Caco-2 (cell line): Measurements from ENCODE around the gene ZNF79. TPM values are rescaled to one million over a fixed set of nuclear protein-coding genes. Genes with fewer than 3 reads are reported as not detected.

Source experiments
- Bru-seq: library from RNA; stranded (reverse); fragments of 400-500 nt; gene quantifications from one replicate; lab custom pipeline; 2021; lab: Mats Ljungman, UMichigan
- BruChase-seq, 2 experiments: library from RNA; stranded (reverse); fragments of 400-500 nt; gene quantifications; one replicate each; lab custom pipeline; 2021; lab: Mats Ljungman, UMichigan
- BruUV-seq: library from RNA; stranded (reverse); fragments of 400-500 nt; replicated peaks from 2 replicates; lab custom pipeline; 2021; lab: Mats Ljungman, UMichigan
- CTCF ChIA-PET: fragments of 300-600 bp; sonication (Branson Sonifier 250); formaldehyde crosslinking; loops from one replicate; lab custom pipeline; 2022; ENCODE audit warnings: antibody characterized with exemption; lab: Charles Lee
- POLR2A ChIA-PET: fragments of 300-600 bp; sonication (Branson Sonifier 250); formaldehyde crosslinking; loops from one replicate; lab custom pipeline; 2022; ENCODE audit warnings: antibody characterized with exemption; lab: Charles Lee
- DNase-seq, 2 experiments: peaks; one replicate each; pipeline versions ENCODE4 v3.0.0 to v3.0.0-alpha.2; 2020 to 2022
- H3K27me3 ChIP-seq: replicated peaks from 2 replicates; pipeline ENCODE4 v1.6.0; 2011; ENCODE audit warnings: low read length; ENCODE audit not compliant: control insufficient read depth, insufficient read depth
- H3K36me3 ChIP-seq: 2 replicates; pipeline ENCODE4 v1.5.1; 2011; ENCODE audit warnings: low read length; ENCODE audit not compliant: control insufficient read depth, insufficient read depth
- H3K4me1 ChIP-seq: fragments of 250-450 bp; sonication (Bioruptor Pico); 2 replicates; pipeline ENCODE4 v1.5.1; 2020; ENCODE audit warnings: mild to moderate bottlenecking
- H3K4me3 ChIP-seq: 2 replicates; pipeline ENCODE4 v1.5.1; 2011; ENCODE audit warnings: low read depth, mild to moderate bottlenecking, control low read depth, low read length
- H3K9me3 ChIP-seq: fragments of 250-450 bp; sonication (Bioruptor Pico); 2 replicates; pipeline ENCODE4 v1.5.1; 2020; ENCODE audit warnings: mild to moderate bottlenecking, moderate library complexity
- H3K27ac Mint-ChIP-seq: one replicate; pipeline ENCODE4 v1.8.0; 2022; ENCODE audit warnings: mixed read lengths; ENCODE audit not compliant: unreplicated experiment
- H3K27me3 Mint-ChIP-seq: one replicate; pipeline ENCODE4 v1.8.0; 2022; ENCODE audit warnings: mixed read lengths; ENCODE audit not compliant: insufficient read depth, unreplicated experiment
- H3K36me3 Mint-ChIP-seq: one replicate; pipeline ENCODE4 v1.8.0; 2022; ENCODE audit warnings: mild to moderate bottlenecking, mixed read lengths; ENCODE audit not compliant: insufficient read depth, unreplicated experiment
- H3K4me1 Mint-ChIP-seq: one replicate; pipeline ENCODE4 v1.8.0; 2022; ENCODE audit warnings: low read depth, mixed read lengths; ENCODE audit not compliant: unreplicated experiment
- H3K4me3 Mint-ChIP-seq: one replicate; pipeline ENCODE4 v1.8.0; 2022; ENCODE audit warnings: mild to moderate bottlenecking, moderate library complexity, mixed read lengths; ENCODE audit not compliant: unreplicated experiment
- H3K9me3 Mint-ChIP-seq: one replicate; pipeline ENCODE4 v1.8.0; 2022; ENCODE audit warnings: mixed read lengths; ENCODE audit not compliant: unreplicated experiment
- CTCF ChIP-seq, 2 experiments: fragments of 200-600 bp in 1 of 2; IDR thresholded peaks; 1 replicate in 1 of 2; 2 replicates in 1 of 2; pipeline versions ENCODE4 v1.5.1 to v1.8.0; 2011 to 2022; ENCODE audit warnings: antibody characterized with exemption in 1 of 2, control low read depth in 1 of 2, inconsistent platforms in 1 of 2, low read depth in 1 of 2, low read length in 1 of 2, mild to moderate bottlenecking in 1 of 2, moderate library complexity in 1 of 2; ENCODE audit not compliant: insufficient read depth in 1 of 2, severe bottlenecking in 1 of 2, unreplicated experiment in 1 of 2
- intact Hi-C: fragments of 100-400 bp; cut with micrococcal nuclease; formaldehyde crosslinking; loops from one replicate; pipeline ENCODE4 v1.10.0; 2022; ENCODE audit not compliant: unreplicated experiment
- long read RNA-seq: library from polyadenylated mRNA; stranded (forward); transcript quantifications from one replicate; pipeline ENCODE4 v2.0.0, GENCODE V29; 2022
- total RNA-seq: library from RNA; stranded (reverse); gene quantifications from 2 replicates; pipeline ENCODE4 v1.2.3, GENCODE V29; 2022

The ZNF79 gene
- 9.2 and 9.3 TPM in 2 replicates for total RNA-seq
- Bru-seq, nascent RNA, result percentile 72 among the genes with signal in this experiment
- percentile 67 among the genes with signal in this experiment for BruChase-seq, experiment 1, labeled RNA remaining after a 2-hour chase
- BruChase-seq, experiment 2, labeled RNA remaining after a 6-hour chase, result percentile 65 among the genes with signal in this experiment
- long read RNA-seq, partial matches to known transcripts, result 1 of 11 reads
- long read RNA-seq, other reads (novel, unspliced or antisense), result 3 of 11 reads

- Histone ChIP-seq H3K36me3 (no peaks in the 10 kb centered on the region), H3K4me3 (peak within 1 kb of the TSS; percentile 67), H3K4me1 (peaks cover 15% of the 10 kb centered on the region), H3K9me3 (no peaks in the 10 kb centered on the region), H3K27me3 (no peaks in the 10 kb centered on the region)
- Mint-ChIP-seq H3K4me3 (peak within 1 kb of the TSS; percentile 100), H3K27ac (peak within 1 kb of the TSS; percentile 99), H3K36me3 (peaks cover 39% of the 10 kb centered on the region), H3K9me3 (no peaks in the 10 kb centered on the region), H3K4me1 (peaks cover 17% of the 10 kb centered on the region), H3K27me3 (no peaks in the 10 kb centered on the region)
- no peak for TF ChIP-seq CTCF (IDR thresholded peaks at IDR 0.05; ENCODE audit: insufficient read depth in 1 of 2, low read depth in 1 of 2, low read length in 1 of 2, severe bottlenecking in 1 of 2, unreplicated experiment in 1 of 2)
- no TSS peak for BruUV-seq
- CTCF ChIA-PET, result interaction anchor here (0.6 to 2.0 kb wide), 5 partner anchors 23 to 465 kb away, joined by 3 to 8 read pairs (median 3); partner anchors contain the start of gene SLC2A8
- POLR2A ChIA-PET, result interaction anchor here (0.6 to 2.6 kb wide), 7 partner anchors 17 to 199 kb away, joined by 3 to 37 read pairs (median 5); partner anchors contain the start of genes LRSAM1, RPL12 and SLC2A8
- DNase-seq, result peak; percentile 93 to 94
- intact Hi-C loops, result loop anchor here (1.0 to 2.0 kb wide), 3 partner anchors 27 to 63 kb away; partner anchors contain the start of genes LRSAM1 and RPL12
Observed at GRCh38 chr9:127423934-127424675, at the start of gene ZNF79. TSS of gene ZNF79 (plus strand) at chr9:127424382. CDS start at chr9:127424788, 406 bp downstream.

- no peaks in the 10 kb centered on the region for H3K27me3 Mint-ChIP-seq
- H3K4me3 Mint-ChIP-seq, result no peak overlapping the region
- Histone ChIP-seq H3K9me3 (peaks cover 12% of the 10 kb centered on the region; the same call in 1 of the 2 replicates), H3K4me3 (no peak overlapping the region), H3K4me1 (no peaks in the 10 kb centered on the region), H3K36me3 (no peaks in the 10 kb centered on the region), H3K27me3 (no peaks in the 10 kb centered on the region)
- H3K36me3 Mint-ChIP-seq, result no peaks in the 10 kb centered on the region
- ChIA-PET POLR2A (no interaction called here), CTCF (no interaction called here)
- DNase-seq, result no peak
- BruUV-seq, result no TSS peak
- H3K9me3 Mint-ChIP-seq, result no peaks in the 10 kb centered on the region
- H3K4me1 Mint-ChIP-seq, result peaks cover 18% of the 10 kb centered on the region
- intact Hi-C loops, result no loop called here
- H3K27ac Mint-ChIP-seq, result peak overlapping the region; percentile 10
- no peak for TF ChIP-seq CTCF (IDR thresholded peaks at IDR 0.05; ENCODE audit: insufficient read depth in 1 of 2, low read depth in 1 of 2, low read length in 1 of 2, severe bottlenecking in 1 of 2, unreplicated experiment in 1 of 2)
Observed at GRCh38 chr9:127380479-127380878, 43.7 kb upstream of the ZNF79 start.

GRCh38 chr9:127382541-127382940 is 41.6 kb upstream of the ZNF79 start:
- Mint-ChIP-seq H3K36me3 (no peaks in the 10 kb centered on the region), H3K4me3 (no peak overlapping the region), H3K27ac (no peak overlapping the region), H3K27me3 (no peaks in the 10 kb centered on the region), H3K9me3 (no peaks in the 10 kb centered on the region), H3K4me1 (peaks cover 32% of the 10 kb centered on the region)
- no TSS peak for BruUV-seq
- intact Hi-C loops, result no loop called here
- Histone ChIP-seq H3K27me3 (no peaks in the 10 kb centered on the region), H3K9me3 (peaks cover 12% of the 10 kb centered on the region; the same call in 1 of the 2 replicates), H3K36me3 (no peaks in the 10 kb centered on the region), H3K4me1 (peaks cover 19% of the 10 kb centered on the region), H3K4me3 (no peak overlapping the region)
- DNase-seq, result no peak
- TF ChIP-seq CTCF (IDR thresholded peaks at IDR 0.05; ENCODE audit: insufficient read depth in 1 of 2, low read depth in 1 of 2, low read length in 1 of 2, severe bottlenecking in 1 of 2, unreplicated experiment in 1 of 2), result no peak
- CTCF ChIA-PET, result interaction anchor here (1.0 kb wide), 1 partner anchor 14 kb away, joined by 4 read pairs; the partner anchor contains the start of gene SLC2A8
- POLR2A ChIA-PET, result no interaction called here
